HepG2 (cell line): ENCODE results near the gene KLF13. TPM values are rescaled to one million over a fixed set of nuclear protein-coding genes. Genes with fewer than 3 reads are reported as not detected.

Source experiments
- ATAC-seq: fragments of 200-7000 bp; cut with Tn5 transposase; 3 replicates; pipeline ENCODE4 v1.9.1; 2020; ENCODE audit warnings: mild to moderate bottlenecking, moderate library complexity
- BruUV-seq: library from RNA; stranded (reverse); fragments of 400-500 nt; replicated peaks from 2 replicates; lab custom pipeline; 2021; lab: Mats Ljungman, UMichigan
- CTCF ChIA-PET: fragments of 300-600 bp; formaldehyde crosslinking; extraction: SDS; loops from one replicate; lab custom pipeline; 2021; ENCODE audit warnings: low total read pairs, inconsistent platforms, low intra/inter-chr PET ratio; lab: Yijun Ruan, JAX
- POLR2A ChIA-PET: fragments of 350-600 bp; sonication (Branson Sonifier 250); formaldehyde crosslinking; loops from one replicate; lab custom pipeline; 2020; ENCODE audit warnings: antibody characterized with exemption, inconsistent platforms; lab: Yijun Ruan, JAX
- DNase-seq: peaks from one replicate; pipeline ENCODE4 v3.0.0-alpha.2; 2015; ENCODE audit warnings: low spot score
- FAIRE-seq: peaks from 3 replicates; lab custom pipeline; 2011; peaks lifted over from hg19 to GRCh38; lab: Jason Lieb, UNC
- H2AFZ ChIP-seq: one replicate; pipeline ENCODE4 v1.6.1; 2011; ENCODE audit warnings: low read length, inconsistent platforms
- H3K27ac ChIP-seq: fragments of 300-600 bp; 3 replicates; pipeline ENCODE4 v1.8.0; 2011; ENCODE audit warnings: mixed run types, mild to moderate bottlenecking, mixed read lengths, low read length, inconsistent platforms; ENCODE audit not compliant: insufficient read depth; ENCODE audit errors: extremely low read length
- H3K27me3 ChIP-seq, 2 experiments: fragments of 200-600 bp in 1 of 2; 2 replicates in 1 of 2; 3 replicates in 1 of 2; pipeline versions ENCODE4 v1.6.0 to v1.8.0; 2011; ENCODE audit warnings: low read length in 2 of 2, mild to moderate bottlenecking in 2 of 2, moderate library complexity in 2 of 2, inconsistent platforms in 1 of 2; ENCODE audit not compliant: insufficient read depth in 2 of 2, control insufficient read depth in 1 of 2
- H3K36me3 ChIP-seq, 2 experiments: fragments of 200-600 bp in 1 of 2; replicated peaks in 1 of 2; 2 replicates in 1 of 2; 3 replicates in 1 of 2; pipeline versions ENCODE4 v1.5.1 to v1.8.0; 2011; ENCODE audit warnings: low read length in 2 of 2, inconsistent platforms in 1 of 2; ENCODE audit not compliant: insufficient read depth in 2 of 2, control insufficient read depth in 1 of 2
- H3K4me1 ChIP-seq: 2 replicates; pipeline ENCODE4 v1.5.1; 2012; ENCODE audit warnings: low read length, inconsistent platforms; ENCODE audit not compliant: insufficient read depth
- H3K4me2 ChIP-seq: 2 replicates; pipeline ENCODE4 v1.6.0; 2011; ENCODE audit warnings: low read depth, low read length, inconsistent platforms
- H3K4me3 ChIP-seq, 3 experiments: fragments of 200-600 bp in 1 of 3; sonication (generic), shearing (Covaris generic) in 1 of 3; replicated peaks in 1 of 3; 2 replicates each; pipeline ENCODE4 v1.5.1; 2011 to 2016; ENCODE audit warnings: low read length in 3 of 3, inconsistent platforms in 2 of 3, low read depth in 2 of 3, mild to moderate bottlenecking in 2 of 3, control low read depth in 1 of 3, mixed read lengths in 1 of 3; ENCODE audit not compliant: insufficient read depth in 1 of 3
- H3K79me2 ChIP-seq: one replicate; pipeline ENCODE4 v1.6.1; 2011; ENCODE audit warnings: low read length, inconsistent platforms; ENCODE audit not compliant: insufficient read depth
- H3K9ac ChIP-seq: 2 replicates; pipeline ENCODE4 v1.6.0; 2011; ENCODE audit warnings: mild to moderate bottlenecking, low read depth, low read length, inconsistent platforms; ENCODE audit not compliant: insufficient read depth
- H3K9me3 ChIP-seq: 2 replicates; pipeline ENCODE4 v1.5.1; 2012; ENCODE audit warnings: mild to moderate bottlenecking, low read length
- H4K20me1 ChIP-seq: 2 replicates; pipeline ENCODE4 v1.6.0; 2011; ENCODE audit warnings: inconsistent platforms, mild to moderate bottlenecking, low read length, moderate library complexity; ENCODE audit not compliant: insufficient read depth
- ETV5 ChIP-seq: IDR thresholded peaks from 2 replicates; pipeline ENCODE4 v1.6.1; 2018; ENCODE audit warnings: missing biosample characterization, missing genetic modification reagents, inconsistent platforms, borderline replicate concordance
- HMG20B ChIP-seq: conservative IDR thresholded peaks from 2 replicates; pipeline ENCODE4 v1.6.1; 2016; ENCODE audit warnings: missing genetic modification reagents, missing compliant biosample characterization
- HMGA1 ChIP-seq: sonication (generic); formaldehyde crosslinking; conservative IDR thresholded peaks from 2 replicates; pipeline ENCODE4 v1.4.0; 2020; ENCODE audit warnings: missing genetic modification reagents
- NONO ChIP-seq, 2 experiments: fragments of 450-650 bp in 1 of 2; sonication (generic) in 1 of 2; formaldehyde crosslinking in 1 of 2; IDR thresholded peaks in 1 of 2; conservative IDR thresholded peaks in 1 of 2; 2 replicates each; pipeline versions ENCODE4 v1.6.1 to v1.8.0; 2017 to 2022; ENCODE audit warnings: mild to moderate bottlenecking in 1 of 2, missing genetic modification reagents in 1 of 2, moderate library complexity in 1 of 2
- PAF1 ChIP-seq: IDR thresholded peaks from 2 replicates; pipeline ENCODE4 v1.6.1; 2016; ENCODE audit warnings: missing genetic modification reagents, missing compliant biosample characterization
- PCBP1 ChIP-seq: fragments of 200-400 bp; formaldehyde crosslinking; IDR thresholded peaks from 2 replicates; pipeline ENCODE4 v1.6.1; 2017; ENCODE audit warnings: mild to moderate bottlenecking, low read depth, low read length, borderline replicate concordance
- SAFB2 ChIP-seq: sonication (generic); formaldehyde crosslinking; IDR thresholded peaks from 2 replicates; pipeline ENCODE4 v1.5.1; 2020; ENCODE audit warnings: missing genetic modification reagents, low read depth, mild to moderate bottlenecking, borderline replicate concordance
- SIN3B ChIP-seq: fragments of 150-350 bp; IDR thresholded peaks from 2 replicates; pipeline ENCODE4 v1.6.1; 2014; ENCODE audit warnings: low read length
- XBP1 ChIP-seq: sonication (generic); formaldehyde crosslinking; IDR thresholded peaks from 2 replicates; pipeline ENCODE4 v1.5.0; 2020; ENCODE audit warnings: missing genetic modification reagents
- YEATS4 ChIP-seq: sonication (generic); formaldehyde crosslinking; IDR thresholded peaks from 2 replicates; pipeline ENCODE4 v1.4.0; 2020; ENCODE audit warnings: missing genetic modification reagents, borderline replicate concordance
- ZBTB25 ChIP-seq: IDR thresholded peaks from 2 replicates; pipeline ENCODE4 v1.6.1; 2018; ENCODE audit warnings: missing genetic modification reagents
- ZNF3 ChIP-seq: IDR thresholded peaks from 2 replicates; pipeline ENCODE4 v1.7.0; 2017; ENCODE audit warnings: inconsistent platforms
- WGBS: methylation state at CpG from one replicate; pipeline ENCODE4 v1.1.6; 2017; ENCODE audit warnings: low lambda C conversion rate; 5-methylcytosine and 5-hydroxymethylcytosine counted together
- in situ Hi-C: cut with HindIII; loops from 2 replicates; pipeline ENCODE4 v1.10.0; 2017; ENCODE audit warnings: low pct_unique_long_range_greater_than_20kb; ENCODE audit not compliant: extremely low pct_ligation_motif_present
- intact Hi-C: fragments of 100-400 bp; cut with micrococcal nuclease; formaldehyde crosslinking; loops from one replicate; pipeline ENCODE4 v1.10.0; 2022; ENCODE audit not compliant: unreplicated experiment
- polyA plus RNA-seq, 8 experiments: library from polyadenylated mRNA; depleted of rRNA in 3 of 8; stranded (reverse) in 7 of 8; unstranded in 1 of 8; fragments of >200 nt; fragmentation: Illumina TruSeq in 4 of 8; extraction: Trizol in 4 of 8; gene quantifications; 2 replicates each; pipeline versions ENCODE4 v1.2.1 to v1.2.3, GENCODE V29; 2011 to 2016; ENCODE audit warnings: low read depth in 4 of 8, missing spikeins in 1 of 8, mixed read lengths in 1 of 8; ENCODE audit not compliant: insufficient read depth in 1 of 8
- total RNA-seq, 5 experiments: library from RNA; depleted of rRNA; stranded (reverse); fragments of >200 nt; fragmentation: Illumina TruSeq; extraction: Trizol; gene quantifications; 2 replicates each; pipeline ENCODE4 v1.2.3, GENCODE V29; 2016; ENCODE audit warnings: low read depth in 1 of 5
- TF ChIP-seq, protein P1 (sequence below): sonication (generic); formaldehyde crosslinking; conservative IDR thresholded peaks from 2 replicates; pipeline ENCODE4 v1.8.0; 2022; ENCODE audit warnings: missing genetic modification reagents
- TF ChIP-seq, protein P2 (sequence below): sonication (generic); formaldehyde crosslinking; IDR thresholded peaks from 2 replicates; pipeline ENCODE4 v1.9.0; 2021; ENCODE audit warnings: missing genetic modification reagents, mild to moderate bottlenecking, borderline replicate concordance

The KLF13 gene
- total and polyA plus RNA-seq, 2 of the 13 experiments (the other 11 are each of a cell fraction or from before 2014, with no cell fraction given), result 16.8 to 25.1 TPM

DNA sequence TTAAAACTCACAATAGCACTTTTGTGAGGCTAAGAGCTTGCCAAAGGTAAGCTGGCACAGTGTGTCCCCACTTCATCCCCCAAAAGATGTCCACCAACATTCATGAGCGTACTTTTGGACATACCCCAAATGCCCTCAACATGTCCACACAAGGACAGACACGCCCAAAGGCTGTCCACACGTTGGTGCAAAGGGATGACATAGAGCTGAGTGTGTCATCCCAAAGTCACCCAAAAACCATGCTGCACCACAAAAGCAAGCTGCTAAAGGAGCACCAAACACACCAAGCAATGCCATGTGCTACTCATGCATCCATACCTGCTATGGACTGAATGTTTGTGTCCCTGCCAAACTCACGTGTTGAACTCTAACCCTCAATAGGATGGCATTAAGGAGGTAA lies 57.9 kb downstream of the KLF13 start:
- H3K9me3 ChIP-seq, result no peaks in the 10 kb centered on the region
- H2AFZ ChIP-seq, result no peak overlapping the region
- no peaks in the 10 kb centered on the region for H3K36me3 ChIP-seq
- FAIRE-seq (no peak), ATAC-seq (no peak), DNase-seq (no peak)
- TF ChIP-seq PCBP1, result no peak
- TF ChIP-seq ETV5 (CRISPR knock-in tag), result no peak
- TF ChIP-seq ZBTB25 (CRISPR knock-in tag), result no peak
- TF ChIP-seq SAFB2, result no peak
- no peak for TF ChIP-seq ZNF3 (CRISPR knock-in tag)
- TF ChIP-seq HMGA1 (CRISPR knock-in tag), result no peak
- no peak for TF ChIP-seq NONO (IDR thresholded peaks at IDR 0.05)
- TF ChIP-seq NONO (CRISPR knock-in tag; conservative IDR thresholded peaks at IDR 0.05), result no peak
- no peak for TF ChIP-seq HMG20B (CRISPR knock-in tag)
- no peak for TF ChIP-seq YEATS4 (CRISPR knock-in tag)
- TF ChIP-seq, protein P1, sequence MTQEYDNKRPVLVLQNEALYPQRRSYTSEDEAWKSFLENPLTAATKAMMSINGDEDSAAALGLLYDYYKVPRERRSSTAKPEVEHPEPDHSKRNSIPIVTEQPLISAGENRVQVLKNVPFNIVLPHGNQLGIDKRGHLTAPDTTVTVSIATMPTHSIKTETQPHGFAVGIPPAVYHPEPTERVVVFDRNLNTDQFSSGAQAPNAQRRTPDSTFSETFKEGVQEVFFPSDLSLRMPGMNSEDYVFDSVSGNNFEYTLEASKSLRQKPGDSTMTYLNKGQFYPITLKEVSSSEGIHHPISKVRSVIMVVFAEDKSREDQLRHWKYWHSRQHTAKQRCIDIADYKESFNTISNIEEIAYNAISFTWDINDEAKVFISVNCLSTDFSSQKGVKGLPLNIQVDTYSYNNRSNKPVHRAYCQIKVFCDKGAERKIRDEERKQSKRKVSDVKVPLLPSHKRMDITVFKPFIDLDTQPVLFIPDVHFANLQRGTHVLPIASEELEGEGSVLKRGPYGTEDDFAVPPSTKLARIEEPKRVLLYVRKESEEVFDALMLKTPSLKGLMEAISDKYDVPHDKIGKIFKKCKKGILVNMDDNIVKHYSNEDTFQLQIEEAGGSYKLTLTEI (CRISPR knock-in tag), result no peak
- TF ChIP-seq, protein P2, sequence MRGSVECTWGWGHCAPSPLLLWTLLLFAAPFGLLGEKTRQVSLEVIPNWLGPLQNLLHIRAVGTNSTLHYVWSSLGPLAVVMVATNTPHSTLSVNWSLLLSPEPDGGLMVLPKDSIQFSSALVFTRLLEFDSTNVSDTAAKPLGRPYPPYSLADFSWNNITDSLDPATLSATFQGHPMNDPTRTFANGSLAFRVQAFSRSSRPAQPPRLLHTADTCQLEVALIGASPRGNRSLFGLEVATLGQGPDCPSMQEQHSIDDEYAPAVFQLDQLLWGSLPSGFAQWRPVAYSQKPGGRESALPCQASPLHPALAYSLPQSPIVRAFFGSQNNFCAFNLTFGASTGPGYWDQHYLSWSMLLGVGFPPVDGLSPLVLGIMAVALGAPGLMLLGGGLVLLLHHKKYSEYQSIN (CRISPR knock-in tag), result no peak
- no peak for TF ChIP-seq SIN3B
- no peak for TF ChIP-seq XBP1 (CRISPR knock-in tag)
- no peak for TF ChIP-seq PAF1 (CRISPR knock-in tag)
- CTCF ChIA-PET, result no interaction called here
- POLR2A ChIA-PET, result no interaction called here
- no peak overlapping the region for H3K4me2 ChIP-seq
- peaks cover 21% of the 10 kb centered on the region for H3K4me1 ChIP-seq
- no peak overlapping the region for H3K9ac ChIP-seq
- H3K27ac ChIP-seq, result no peak overlapping the region
- BruUV-seq, result no TSS peak
- H3K4me3 ChIP-seq, result no peak overlapping the region
- WGBS, result 80% methylated on average over 4 of the region's 4 CpGs
- in situ Hi-C loops, result no loop called here
- no peaks in the 10 kb centered on the region for H3K27me3 ChIP-seq
- no peaks in the 10 kb centered on the region for H3K79me2 ChIP-seq
- intact Hi-C loops, result loop anchor here (10.0 kb wide), 1 partner anchor 60 kb away; the partner anchor contains the start of gene KLF13
- no peaks in the 10 kb centered on the region for H4K20me1 ChIP-seq
